CD4-positive, alpha-beta T cell treated with Interleukin-12 subunit alpha and Interleukin-12 subunit beta, for 1 hour (primary cell): ENCODE measurements around the gene UNG.

Experiments
- DNase-seq: peaks from one replicate; pipeline ENCODE4 v3.0.0-alpha.2; 2020

Gene UNG

DNA sequence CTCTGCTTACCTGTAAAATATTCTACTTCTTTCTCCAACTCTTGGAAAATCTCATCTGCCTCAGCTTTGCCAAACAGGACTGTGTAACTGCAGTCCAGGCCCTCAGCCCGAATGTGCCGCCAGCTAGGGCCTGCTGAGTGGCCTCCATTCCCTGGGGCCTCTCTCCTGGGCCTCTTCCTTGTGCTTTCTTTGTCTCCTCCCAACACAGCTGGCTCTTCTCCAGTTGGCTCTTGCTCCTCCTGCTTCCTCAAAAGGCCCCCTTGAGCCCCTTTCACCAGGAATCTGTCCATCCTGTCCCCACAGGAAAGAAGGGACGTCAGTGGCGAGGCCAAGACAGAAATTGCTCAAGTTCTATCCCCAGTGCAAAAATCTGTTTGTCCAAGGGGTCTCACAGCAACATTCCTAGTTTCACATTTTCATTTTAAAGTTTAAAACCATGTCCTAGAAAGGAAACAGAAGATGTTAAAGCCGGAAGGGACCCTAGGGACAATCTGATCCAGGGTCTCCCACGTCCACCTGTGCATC is 4.8 kb upstream of the UNG start:
- DNase-seq: no peak

DNA sequence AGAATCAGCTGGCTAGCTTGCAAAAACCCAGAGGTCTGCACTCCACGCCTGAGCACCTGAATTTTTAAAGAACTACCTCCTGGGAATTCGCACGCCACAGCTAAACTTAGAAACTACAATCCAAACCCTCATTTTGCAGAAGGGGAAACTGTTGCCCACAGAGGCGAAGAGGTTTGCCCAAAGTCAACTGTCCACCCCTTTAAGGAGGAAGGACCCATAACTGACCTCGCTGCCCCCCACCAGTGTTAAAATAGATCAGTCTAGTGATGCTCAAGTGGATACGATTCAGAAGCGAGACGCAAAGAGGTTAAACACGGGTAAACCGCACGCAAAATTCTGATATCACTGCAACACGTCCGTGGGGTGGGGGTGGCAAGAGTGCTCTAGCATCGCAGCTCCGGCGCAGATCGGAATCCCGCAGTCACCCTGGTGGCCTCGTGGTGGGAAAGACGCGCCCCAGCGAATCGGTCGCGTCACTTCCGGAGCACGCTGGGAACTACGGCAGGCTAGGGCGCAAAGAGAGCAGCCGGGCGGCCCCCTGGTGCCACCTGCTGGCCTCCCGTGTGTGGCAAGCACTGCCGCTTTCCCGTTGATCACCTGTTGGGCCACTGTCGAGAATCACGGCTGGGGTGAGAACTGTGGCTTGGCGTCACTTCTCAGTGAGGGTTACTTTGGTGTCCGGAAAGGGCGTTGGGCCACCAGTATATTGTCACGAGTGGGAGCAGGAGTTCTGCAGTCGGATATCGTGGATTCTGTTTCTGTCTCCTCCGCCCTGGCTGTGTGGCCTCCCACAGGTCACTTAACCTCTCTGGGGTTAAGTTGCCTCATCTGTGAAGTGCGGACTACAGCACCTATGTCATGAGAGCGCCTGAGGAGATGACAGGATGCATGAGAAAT is 4.1 kb upstream of the UNG start, which contains the start of gene ALKBH2:
TSS of gene ALKBH2 (minus strand) at position 451 of the 897 bp plus-strand sequence. CDS start 686 bp downstream, outside the sequence.
- DNase-seq: peak; percentile 96

DNA sequence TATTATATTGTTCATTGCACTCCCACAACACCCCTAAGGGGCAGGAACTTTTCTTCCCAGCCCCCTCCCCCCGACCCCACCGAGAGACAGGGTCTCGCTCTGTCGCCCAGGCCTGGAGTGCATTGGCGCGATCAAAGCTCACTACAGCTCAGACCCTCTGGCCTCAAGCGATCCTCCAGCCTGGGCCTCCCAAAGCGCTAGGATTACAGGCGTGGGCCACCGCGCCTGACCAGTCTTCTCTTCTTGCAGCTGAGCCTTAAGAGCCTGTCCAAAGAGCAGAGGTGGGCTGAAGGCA is 310 bp upstream of the UNG start:
- DNase-seq: no peak

DNA sequence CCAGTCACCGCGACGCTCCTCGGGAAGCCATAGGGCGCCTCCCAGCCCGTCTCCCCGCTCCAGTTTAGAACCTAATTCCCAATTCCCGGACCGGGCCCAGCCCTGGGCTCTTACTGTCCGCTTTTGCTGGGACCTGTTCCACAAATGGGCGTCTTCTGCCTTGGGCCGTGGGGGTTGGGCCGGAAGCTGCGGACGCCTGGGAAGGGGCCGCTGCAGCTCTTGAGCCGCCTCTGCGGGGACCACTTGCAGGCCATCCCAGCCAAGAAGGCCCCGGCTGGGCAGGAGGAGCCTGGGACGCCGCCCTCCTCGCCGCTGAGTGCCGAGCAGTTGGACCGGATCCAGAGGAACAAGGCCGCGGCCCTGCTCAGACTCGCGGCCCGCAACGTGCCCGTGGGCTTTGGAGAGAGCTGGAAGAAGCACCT is 797 bp downstream of the UNG start:
- no peak for DNase-seq

DNA sequence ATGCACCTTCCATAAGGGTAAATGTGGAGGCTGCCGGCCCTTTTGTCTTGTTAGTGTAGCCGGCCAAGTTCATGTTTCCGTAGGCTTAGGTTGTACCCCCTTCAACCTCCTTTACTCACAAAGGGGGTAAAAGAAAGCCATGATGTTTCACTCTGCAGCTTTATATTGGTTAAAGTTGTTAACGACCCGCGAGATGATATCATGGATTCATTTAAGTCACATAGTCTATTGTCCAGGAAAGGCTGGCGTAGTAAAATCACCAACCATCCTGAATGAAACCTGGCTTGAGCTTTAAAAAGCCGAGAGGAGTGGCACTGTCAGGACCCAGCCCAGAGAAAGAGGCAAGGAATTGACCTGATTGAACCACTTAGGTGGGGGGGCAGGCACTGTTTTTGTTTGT is 1.3 kb downstream of the UNG start:
- no peak for DNase-seq

DNA sequence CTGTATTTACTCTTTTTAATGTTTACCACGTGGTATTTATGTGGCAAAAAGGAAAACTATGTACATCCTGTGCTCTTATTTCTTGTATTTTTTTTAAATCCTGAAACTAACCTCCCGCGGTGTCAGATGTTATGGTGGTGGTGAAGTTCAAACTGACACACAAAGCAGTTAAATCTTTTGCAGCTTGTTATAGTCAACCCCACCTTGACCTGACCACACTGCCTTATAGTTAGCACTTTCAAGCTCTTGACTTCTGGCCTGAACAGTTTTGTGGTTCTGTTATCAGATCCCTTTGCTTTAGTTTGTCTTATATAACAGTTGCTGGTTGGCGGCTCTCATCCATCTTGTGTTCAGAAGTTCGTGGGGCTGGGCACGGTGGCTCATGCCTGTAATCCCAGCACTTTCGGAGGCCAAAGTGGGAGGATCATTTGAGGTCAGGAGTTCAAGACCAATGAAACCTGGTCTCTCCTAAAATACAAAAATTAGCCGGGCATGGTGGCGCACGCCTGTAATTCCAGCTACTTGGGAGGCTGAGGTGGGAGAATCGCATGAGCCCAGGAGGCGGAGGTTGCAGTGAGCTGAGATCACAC is 2.1 kb downstream of the UNG start:
- DNase-seq: peak; percentile 41

DNA sequence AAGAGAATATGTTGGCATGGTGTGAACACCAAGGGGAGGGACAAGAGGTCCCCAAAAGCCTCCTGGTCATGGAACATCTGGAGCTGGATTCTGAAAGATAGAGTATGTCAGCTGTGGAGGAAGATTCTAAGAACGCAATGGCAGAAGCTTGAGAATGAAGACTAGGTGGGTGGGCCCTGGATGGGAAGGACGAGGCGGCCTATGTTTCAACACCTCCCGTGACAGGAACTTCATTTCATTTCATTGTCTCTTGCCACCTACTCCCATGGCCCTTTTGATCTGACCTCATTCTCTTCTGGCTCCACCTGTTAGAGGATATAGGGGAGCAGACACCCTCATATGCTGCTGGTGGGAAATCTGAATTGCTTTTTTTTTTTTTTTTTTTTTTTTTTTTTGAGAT is 3.3 kb downstream of the UNG start:
- DNase-seq: no peak

DNA sequence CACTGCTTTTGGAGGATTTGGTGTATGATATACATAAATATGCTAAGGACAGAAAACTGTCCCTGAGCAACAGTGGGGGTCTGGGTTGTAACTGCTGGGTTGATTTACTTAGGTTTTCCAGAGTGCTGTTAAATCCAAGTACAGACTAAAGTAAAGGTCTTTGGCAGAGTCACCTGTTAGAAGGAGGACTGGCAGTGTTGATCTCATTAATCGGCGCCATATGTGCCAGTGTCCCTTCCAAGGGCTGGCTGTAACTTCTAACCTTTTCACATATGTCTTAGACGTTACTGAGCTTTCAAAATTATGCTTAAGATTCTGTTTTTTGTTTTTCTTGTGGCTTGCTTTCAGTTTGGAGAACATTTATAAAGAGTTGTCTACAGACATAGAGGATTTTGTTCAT is 5.1 kb downstream of the UNG start:
- DNase-seq: no peak

DNA sequence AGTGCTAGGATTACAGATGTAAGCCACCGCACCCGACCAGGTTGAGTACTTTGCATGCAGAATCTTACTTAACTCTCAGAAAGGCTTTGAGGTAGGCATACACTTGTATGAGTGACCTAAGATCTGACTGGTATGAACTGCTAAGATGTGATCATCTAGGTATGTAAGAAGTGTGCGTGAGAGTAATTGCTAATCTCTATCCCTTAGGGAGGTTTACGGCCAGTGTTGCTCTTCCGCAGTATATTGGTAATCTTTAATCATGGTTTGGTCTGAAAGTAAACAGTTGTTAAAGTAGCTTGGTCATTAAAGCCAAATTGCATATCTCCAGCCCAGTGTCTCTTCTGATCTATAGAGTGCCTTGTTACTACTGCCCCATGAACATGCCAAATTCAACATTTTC is 7.8 kb downstream of the UNG start:
- DNase-seq: no peak

DNA sequence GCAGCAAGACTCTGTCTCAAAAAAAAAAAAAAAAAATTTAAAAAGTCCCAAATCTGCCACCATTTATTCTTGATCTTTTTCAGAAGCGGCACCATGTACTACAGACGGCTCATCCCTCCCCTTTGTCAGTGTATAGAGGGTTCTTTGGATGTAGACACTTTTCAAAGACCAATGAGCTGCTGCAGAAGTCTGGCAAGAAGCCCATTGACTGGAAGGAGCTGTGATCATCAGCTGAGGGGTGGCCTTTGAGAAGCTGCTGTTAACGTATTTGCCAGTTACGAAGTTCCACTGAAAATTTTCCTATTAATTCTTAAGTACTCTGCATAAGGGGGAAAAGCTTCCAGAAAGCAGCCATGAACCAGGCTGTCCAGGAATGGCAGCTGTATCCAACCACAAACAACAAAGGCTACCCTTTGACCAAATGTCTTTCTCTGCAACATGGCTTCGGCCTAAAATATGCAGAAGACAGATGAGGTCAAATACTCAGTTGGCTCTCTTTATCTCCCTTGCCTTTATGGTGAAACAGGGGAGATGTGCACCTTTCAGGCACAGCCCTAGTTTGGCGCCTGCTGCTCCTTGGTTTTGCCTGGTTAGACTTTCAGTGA is 12.5 kb downstream of the UNG start:
- DNase-seq: no peak

DNA sequence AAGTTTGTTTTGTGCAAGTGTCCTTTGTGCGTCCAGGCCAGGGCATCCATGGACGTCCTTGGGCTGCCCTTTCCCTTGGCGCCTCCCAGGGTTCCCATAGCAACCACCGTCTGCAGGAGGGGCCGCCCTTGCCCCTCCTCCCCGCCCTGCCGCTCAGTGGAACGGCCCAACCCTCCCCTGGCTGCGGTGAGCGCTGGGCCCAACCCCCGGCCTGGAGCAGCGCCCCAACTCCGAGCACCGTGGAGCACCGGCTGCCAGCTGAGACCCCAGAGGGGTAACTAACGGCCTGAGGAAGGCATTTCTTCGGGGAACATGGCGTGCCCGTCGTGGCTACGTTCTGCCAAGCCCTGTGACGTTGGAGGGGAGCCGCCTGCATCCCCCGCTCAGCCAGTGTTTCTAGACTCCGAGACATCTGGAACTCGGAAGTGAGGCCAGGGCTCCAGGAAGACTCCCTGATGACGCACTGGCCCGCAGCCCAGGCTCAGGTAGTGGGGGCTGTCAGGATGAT is 13.6 kb downstream of the UNG start:
- DNase-seq: peak; percentile 57

DNA sequence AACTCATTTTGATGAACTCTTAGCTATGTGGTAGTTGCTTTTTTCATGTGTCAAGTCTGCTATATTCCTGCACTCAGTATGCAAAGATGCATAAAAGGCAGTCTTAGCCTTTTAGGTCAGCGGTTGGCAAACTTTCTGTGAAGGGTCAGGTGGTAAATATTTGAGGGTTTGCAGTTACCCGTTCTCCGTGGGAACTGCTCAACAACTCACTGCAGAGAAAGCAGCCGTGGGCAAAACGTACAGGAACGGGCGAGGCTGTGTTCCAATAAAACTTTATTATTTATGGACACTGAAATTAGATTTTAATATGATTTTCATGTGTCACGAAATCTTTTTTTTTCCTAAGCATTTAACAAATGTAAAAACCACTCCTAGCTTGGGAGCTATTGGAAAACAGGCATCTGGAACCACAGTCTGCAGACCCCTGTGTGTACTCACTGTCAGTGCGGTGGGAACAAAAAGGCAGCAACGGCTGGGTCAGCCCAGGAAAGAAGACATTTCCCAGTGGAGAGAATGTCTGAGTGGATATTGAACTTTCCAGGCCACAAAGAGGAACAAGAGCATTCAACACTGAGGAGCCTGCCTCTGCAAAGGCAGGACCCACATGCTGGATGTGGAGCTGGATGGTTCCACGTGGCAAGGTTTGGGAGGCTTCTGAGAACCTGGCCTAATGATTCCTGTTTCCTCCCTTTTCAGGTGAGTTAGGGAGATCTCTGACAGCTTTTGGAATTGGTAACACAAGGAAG is 15.5 kb downstream of the UNG start:
- DNase-seq: no peak

DNA sequence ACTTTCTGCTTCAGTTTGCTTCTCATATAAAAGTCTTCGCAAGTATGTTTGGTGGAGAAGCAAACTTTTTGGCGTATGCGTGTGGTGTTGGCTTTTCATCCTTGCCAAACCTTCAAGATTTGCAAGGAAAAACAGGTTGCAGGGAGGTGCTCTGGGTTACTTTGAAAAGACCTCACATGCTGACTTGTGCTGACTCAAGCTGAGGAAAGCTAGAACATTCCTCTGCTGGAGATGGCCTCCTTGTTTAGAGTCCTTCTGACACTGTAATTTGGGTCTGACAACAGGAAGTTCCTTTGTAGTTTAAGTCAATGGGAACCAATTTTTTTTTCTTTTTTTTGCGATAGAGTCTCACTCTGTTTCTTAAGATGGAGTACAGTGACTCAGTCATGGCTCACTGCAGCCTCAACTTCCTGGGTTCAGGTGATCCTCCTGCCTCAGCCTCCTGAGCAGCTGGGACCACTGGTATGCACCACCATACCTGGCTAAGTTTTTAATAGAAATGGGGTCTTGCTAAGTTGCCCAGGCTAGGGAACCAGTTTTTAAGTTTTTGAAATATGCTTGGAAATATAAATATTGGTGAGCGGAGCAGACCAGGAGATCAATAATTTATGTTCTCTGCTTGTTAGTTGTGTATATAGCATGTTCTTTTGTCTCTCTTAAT is 16.4 kb downstream of the UNG start:
- DNase-seq: no peak

DNA sequence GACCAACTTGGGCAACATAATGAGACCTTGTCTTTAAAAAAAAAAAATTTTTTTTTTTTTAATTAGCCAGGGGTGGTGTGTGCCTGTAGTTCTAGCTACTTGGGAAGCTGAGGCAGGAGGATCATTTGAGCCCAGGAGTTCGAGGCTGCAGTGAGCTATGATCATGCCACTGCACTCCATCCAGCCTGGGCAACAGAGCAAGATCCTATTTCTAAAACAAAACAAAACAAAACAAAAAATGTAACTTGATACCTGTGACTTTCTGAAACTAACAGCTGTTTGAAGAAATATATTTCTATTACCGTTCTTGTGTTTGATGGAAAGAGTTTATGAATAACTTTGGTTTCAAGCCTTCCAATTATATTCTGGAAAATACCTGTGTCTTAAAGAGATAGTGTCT is 17.2 kb downstream of the UNG start:
- no peak for DNase-seq

DNA sequence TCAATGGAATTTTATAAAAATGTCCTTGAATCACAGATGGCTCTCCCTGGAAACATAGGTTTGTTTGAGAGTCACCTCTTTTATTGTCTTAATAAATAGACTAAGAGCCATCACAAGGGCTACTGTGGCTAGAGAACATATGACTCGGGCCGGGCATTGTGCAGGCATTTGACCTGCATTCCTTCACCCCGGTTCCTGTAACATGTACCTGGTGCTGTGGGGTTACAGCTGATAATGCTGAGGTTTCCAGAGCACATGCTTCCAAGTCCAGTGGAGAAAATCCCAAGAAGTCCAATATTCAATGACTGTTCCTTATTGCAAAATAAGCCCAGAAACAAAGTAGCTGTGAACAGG is 18.0 kb downstream of the UNG start:
- DNase-seq: no peak

DNA sequence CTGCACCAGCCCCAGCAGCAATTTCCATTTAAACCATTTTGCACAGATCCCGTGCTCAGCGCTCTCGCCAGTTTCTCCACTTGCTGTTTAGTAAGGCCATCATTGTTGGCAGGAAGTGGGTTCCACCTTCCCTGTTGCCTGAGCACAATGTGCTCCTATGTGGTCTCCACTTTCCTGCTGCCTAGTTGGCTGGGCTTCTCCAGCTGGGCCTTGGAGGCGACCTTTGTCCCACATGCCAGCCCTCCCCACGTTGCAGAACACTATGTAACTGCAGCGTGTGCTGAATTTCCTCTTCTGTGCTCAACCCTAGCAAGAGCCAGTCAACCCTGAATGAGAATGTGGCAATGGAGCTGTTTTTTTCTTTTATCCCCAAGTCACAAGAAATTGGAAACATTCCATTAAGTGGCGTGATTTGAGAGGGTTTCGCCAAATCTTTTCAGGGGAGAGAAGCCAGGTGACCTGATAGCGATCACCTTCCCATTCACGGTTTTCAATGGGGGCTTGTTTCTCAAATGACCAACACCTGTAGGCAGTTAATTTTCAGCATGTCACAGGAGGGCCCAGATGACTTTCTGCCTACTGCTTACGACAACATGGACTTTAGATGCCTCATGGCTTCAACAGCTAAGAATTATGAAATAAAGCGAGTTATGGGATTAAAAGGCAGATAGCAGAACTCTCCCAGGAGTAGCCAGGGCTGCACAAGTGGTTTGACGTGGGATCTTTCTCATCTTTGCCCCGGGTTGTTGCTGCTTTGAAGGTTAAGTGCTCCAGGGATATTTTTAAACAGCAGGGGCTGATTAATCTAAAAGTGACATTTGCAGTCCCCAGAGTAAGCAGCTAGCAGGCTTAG is 18.6 kb downstream of the UNG start, which contains the start of gene ACACB:
TSS of gene ACACB (plus strand) at position 830 of the 853 bp plus-strand sequence. CDS start 22,819 bp downstream, outside the sequence.
- DNase-seq: no peak

DNA sequence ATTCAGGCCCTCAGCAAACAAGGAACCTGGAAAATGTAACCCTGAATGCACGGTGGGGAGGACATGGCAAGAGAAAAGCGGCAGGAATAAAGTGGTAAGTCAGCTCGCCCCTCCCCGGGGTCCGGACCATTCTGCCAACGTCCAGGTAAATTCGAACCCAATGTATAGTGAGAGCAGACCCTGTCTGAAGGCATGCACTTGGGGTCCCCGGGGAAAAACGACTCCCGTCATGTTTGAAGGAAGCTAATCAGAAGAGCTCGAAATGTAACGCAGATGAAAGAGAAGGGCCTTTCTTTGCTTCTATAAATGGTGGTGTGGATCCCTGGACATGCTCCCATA is 19.2 kb downstream of the UNG start:
- no peak for DNase-seq

DNA sequence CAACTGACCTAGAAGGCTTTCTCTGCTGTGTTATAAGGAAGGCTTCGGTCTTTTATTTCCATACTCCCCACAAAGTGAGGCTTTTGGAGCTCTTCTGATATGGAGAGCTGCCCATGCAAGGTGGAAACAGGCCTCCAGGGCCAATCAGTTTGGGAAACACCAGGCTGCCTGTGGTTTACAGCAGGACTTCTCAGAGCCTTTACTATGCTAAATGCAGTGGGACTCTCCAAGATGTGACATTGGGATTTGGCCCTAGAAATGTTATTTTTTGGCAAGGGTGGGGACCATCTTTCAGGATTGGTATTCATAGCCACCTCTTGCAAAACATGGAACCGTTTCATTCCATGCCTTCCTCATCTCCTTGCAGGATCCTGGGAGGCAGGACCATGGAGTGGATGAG is 22.7 kb downstream of the UNG start:
- no peak for DNase-seq

DNA sequence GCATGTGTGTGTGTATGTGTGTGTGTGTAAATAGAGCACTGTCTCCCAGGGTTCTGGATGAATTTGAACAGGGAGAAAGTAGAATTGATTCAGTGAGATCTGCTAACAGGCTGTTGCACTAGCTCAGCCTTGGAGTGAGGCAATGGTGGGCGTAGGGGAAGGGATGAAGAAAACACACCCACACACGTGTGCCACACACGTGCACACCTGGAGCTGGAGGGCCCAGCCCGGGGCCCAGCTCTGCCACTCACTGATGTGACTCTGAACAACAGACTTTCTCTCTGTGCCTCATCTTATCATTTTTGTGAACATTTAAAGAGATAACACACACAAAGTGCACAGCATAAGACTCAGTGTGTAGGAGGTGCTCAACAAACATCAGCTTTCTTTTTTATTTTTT is 23.2 kb downstream of the UNG start:
- DNase-seq: no peak

DNA sequence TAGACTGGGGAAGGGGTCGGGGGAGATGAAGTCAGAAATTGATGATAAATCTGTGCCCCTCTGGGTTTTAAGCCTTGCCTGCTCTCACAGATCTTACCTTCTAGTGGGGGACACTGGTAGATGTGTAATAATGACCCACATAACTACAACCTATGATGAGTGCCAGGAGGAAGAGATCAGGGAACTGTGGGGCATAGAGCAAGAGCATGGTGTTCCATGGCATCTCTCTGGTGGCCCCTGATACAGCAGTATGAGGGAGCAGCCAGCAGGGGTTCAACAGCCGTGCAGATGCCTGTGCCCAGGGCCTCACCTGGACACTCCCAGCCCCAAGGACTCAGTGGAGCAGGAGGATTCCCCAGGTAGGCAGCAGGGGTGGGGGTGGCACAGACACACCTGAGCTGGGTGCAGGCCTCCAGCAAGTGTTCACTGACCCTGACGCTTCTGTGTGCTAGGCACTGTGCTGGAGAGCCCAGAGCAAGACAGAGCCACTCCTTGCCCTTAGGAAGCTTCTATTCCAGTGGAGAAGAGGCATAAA is 24.0 kb downstream of the UNG start:
- no peak for DNase-seq
